ENCODE measurements around the gene MRPL58.
"Not testable (repeated sequence)": the region's sequence is repeated elsewhere in the genome, so short reads cannot be mapped to it uniquely, and the experiment has no call there.

The MRPL58 gene

GRCh38 chr17:75036643-75037268, 24.3 kb downstream of the MRPL58 start:
- DNase-seq (ENCODE audit: low spot score) = peak; percentile 82
- Histone ChIP-seq H3K36me3 (ENCODE audit: low read depth) (peaks cover 33% of the 10 kb centered on the region), H3K27ac (ENCODE audit: poor library complexity, severe bottlenecking) (peak overlapping the region; percentile 13), H3K4me3 (ENCODE audit: severe bottlenecking) (no peak overlapping the region), H3K9me3 (ENCODE audit: severe bottlenecking) (no peaks in the 10 kb centered on the region), H3K4me1 (ENCODE audit: insufficient read depth, poor library complexity, severe bottlenecking) (peaks cover 6% of the 10 kb centered on the region), H3K27me3 (ENCODE audit: insufficient read depth, poor library complexity, severe bottlenecking) (no peaks in the 10 kb centered on the region)
- no peak for TF ChIP-seq CTCF (IDR thresholded peaks at IDR 0.05; ENCODE audit: poor library complexity, severe bottlenecking)
- ATAC-seq (ENCODE audit: low read depth) = 0 out of 3 replicates have a peak, but pooled peaks have one; percentile 3

GRCh38 chr17:75039238-75039637, 26.8 kb downstream of the MRPL58 start:
- peaks cover 41% of the 10 kb centered on the region for H3K36me3 ChIP-seq (ENCODE audit: low read depth)
- no peak overlapping the region for H3K27ac ChIP-seq (ENCODE audit: poor library complexity, severe bottlenecking)
- H3K4me3 ChIP-seq (ENCODE audit: severe bottlenecking) = no peak overlapping the region
- no peak for TF ChIP-seq CTCF (IDR thresholded peaks at IDR 0.05; ENCODE audit: poor library complexity, severe bottlenecking)
- DNase-seq (ENCODE audit: low spot score) (no peak), ATAC-seq (ENCODE audit: low read depth) (no peak)
- H3K9me3 ChIP-seq (ENCODE audit: severe bottlenecking) = no peaks in the 10 kb centered on the region
- H3K27me3 ChIP-seq (ENCODE audit: insufficient read depth, poor library complexity, severe bottlenecking) = no peaks in the 10 kb centered on the region
- H3K4me1 ChIP-seq (ENCODE audit: insufficient read depth, poor library complexity, severe bottlenecking) = peaks cover 6% of the 10 kb centered on the region

- DNase-seq (ENCODE audit: low spot score) = no peak
- no peak overlapping the region for H3K27ac ChIP-seq (ENCODE audit: poor library complexity, severe bottlenecking)
- no peaks in the 10 kb centered on the region for H3K9me3 ChIP-seq (ENCODE audit: severe bottlenecking)
- H3K4me3 ChIP-seq (ENCODE audit: severe bottlenecking) = no peak overlapping the region
- no peaks in the 10 kb centered on the region for H3K27me3 ChIP-seq (ENCODE audit: insufficient read depth, poor library complexity, severe bottlenecking)
- no peak for TF ChIP-seq CTCF (IDR thresholded peaks at IDR 0.05; ENCODE audit: poor library complexity, severe bottlenecking)
- H3K36me3 ChIP-seq (ENCODE audit: low read depth) = peaks cover 49% of the 10 kb centered on the region
- H3K4me1 ChIP-seq (ENCODE audit: insufficient read depth, poor library complexity, severe bottlenecking) = peaks cover 5% of the 10 kb centered on the region
- no peak for ATAC-seq (ENCODE audit: low read depth)
Observed at GRCh38 chr17:75041656-75042280, 29.3 kb downstream of the MRPL58 start.

- peaks cover 12% of the 10 kb centered on the region for H3K4me1 ChIP-seq (ENCODE audit: insufficient read depth, poor library complexity, severe bottlenecking)
- H3K27ac ChIP-seq (ENCODE audit: poor library complexity, severe bottlenecking); ATAC-seq (ENCODE audit: low read depth): not testable (repeated sequence)
Observed at GRCh38 chr17:75043789-75044188, 31.3 kb downstream of the MRPL58 start.

GRCh38 chr17:75044716-75045115, 32.2 kb downstream of the MRPL58 start:
- peaks cover 13% of the 10 kb centered on the region for H3K4me1 ChIP-seq (ENCODE audit: insufficient read depth, poor library complexity, severe bottlenecking)
- H3K27me3 ChIP-seq (ENCODE audit: insufficient read depth, poor library complexity, severe bottlenecking) = no peaks in the 10 kb centered on the region
- H3K4me3 ChIP-seq (ENCODE audit: severe bottlenecking) = no peak overlapping the region
- TF ChIP-seq CTCF (IDR thresholded peaks at IDR 0.05; ENCODE audit: poor library complexity, severe bottlenecking) = no peak
- H3K36me3 ChIP-seq (ENCODE audit: low read depth) = peaks cover 40% of the 10 kb centered on the region
- no peak overlapping the region for H3K27ac ChIP-seq (ENCODE audit: poor library complexity, severe bottlenecking)
- DNase-seq (ENCODE audit: low spot score) (no peak), ATAC-seq (ENCODE audit: low read depth) (no peak)
- no peaks in the 10 kb centered on the region for H3K9me3 ChIP-seq (ENCODE audit: severe bottlenecking)

More at GRCh38 chr17:75043789-75044188, 31.3 kb downstream of the MRPL58 start:
- H3K36me3 ChIP-seq (ENCODE audit: low read depth) = peaks cover 43% of the 10 kb centered on the region
- H3K4me3 ChIP-seq (ENCODE audit: severe bottlenecking); DNase-seq (ENCODE audit: low spot score); H3K9me3 ChIP-seq (ENCODE audit: severe bottlenecking); H3K27me3 ChIP-seq (ENCODE audit: insufficient read depth, poor library complexity, severe bottlenecking): not testable (repeated sequence)

GRCh38 chr17:75045946-75046406, 33.5 kb downstream of the MRPL58 start:
- H3K27me3 ChIP-seq (ENCODE audit: insufficient read depth, poor library complexity, severe bottlenecking); H3K9me3 ChIP-seq (ENCODE audit: severe bottlenecking); ATAC-seq (ENCODE audit: low read depth); DNase-seq (ENCODE audit: low spot score): not testable (repeated sequence)
- Histone ChIP-seq H3K27ac (ENCODE audit: poor library complexity, severe bottlenecking) (peak overlapping the region; percentile 72), H3K4me1 (ENCODE audit: insufficient read depth, poor library complexity, severe bottlenecking) (peaks cover 13% of the 10 kb centered on the region), H3K36me3 (ENCODE audit: low read depth) (peaks cover 40% of the 10 kb centered on the region), H3K4me3 (ENCODE audit: severe bottlenecking) (peak overlapping the region; percentile 93)
